Heart left ventricle (tissue), 16 donors: Measurements from ENCODE around the gene TNNI3K. TPM values are rescaled to one million over a fixed set of nuclear protein-coding genes. Genes with fewer than 3 reads are reported as not detected.

Experiments used
- ATAC-seq, 4 donors: fragments of 200-7000 bp; cut with Tn5 transposase; one replicate each; pipeline ENCODE4 v1.9.1; 2020 to 2022; ENCODE audit warnings: moderate library complexity in 4 of 4, mild to moderate bottlenecking in 3 of 4, moderate number of reproducible peaks in 1 of 4
- DNase-seq, 5 donors: peaks; one replicate each; pipeline ENCODE4 v3.0.0-alpha.2; 2020
- H3K27ac ChIP-seq, 12 donors: fragments of 200-600 bp; sonication (generic) in 4 of 12; one replicate each; pipeline versions ENCODE4 v1.5.0 to v1.8.0; 2016 to 2022; ENCODE audit warnings: mild to moderate bottlenecking in 2 of 12
- H3K27me3 ChIP-seq, 9 donors: fragments of 200-600 bp; sonication (generic) in 2 of 9; one replicate each; pipeline versions ENCODE4 v1.5.1 to v1.8.0; 2016 to 2022; ENCODE audit warnings: mild to moderate bottlenecking in 3 of 9
- H3K36me3 ChIP-seq, 9 donors: fragments of 200-600 bp; sonication (generic) in 2 of 9; one replicate each; pipeline versions ENCODE4 v1.5.0 to v1.8.0; 2018 to 2022; ENCODE audit warnings: mild to moderate bottlenecking in 2 of 9
- H3K4me1 ChIP-seq, 12 donors: fragments of 200-600 bp; sonication (generic) in 4 of 12; one replicate each; pipeline versions ENCODE4 v1.5.0 to v1.8.0; 2016 to 2022; ENCODE audit warnings: mild to moderate bottlenecking in 3 of 12
- H3K4me3 ChIP-seq, 12 donors: fragments of 200-600 bp; sonication (generic) in 4 of 12; one replicate each; pipeline versions ENCODE4 v1.5.0 to v1.8.0; 2017 to 2022; ENCODE audit warnings: mild to moderate bottlenecking in 9 of 12, moderate library complexity in 4 of 12
- H3K9me3 ChIP-seq, 12 donors: fragments of 200-600 bp; sonication (generic) in 4 of 12; one replicate each; pipeline versions ENCODE4 v1.5.0 to v1.8.0; 2016 to 2022; ENCODE audit warnings: mild to moderate bottlenecking in 1 of 12
- POLR2A ChIP-seq, 2 donors: fragments of 450-650 bp; IDR thresholded peaks; one replicate each; pipeline ENCODE4 v1.6.1; 2017; ENCODE audit warnings: antibody characterized with exemption in 2 of 2, mild to moderate bottlenecking in 2 of 2, moderate library complexity in 2 of 2
- WGBS, 4 donors: extraction: QIAGEN DNeasy Blood & Tissue Kit in 2 of 4; methylation state at CpG; one replicate each; pipeline versions ENCODE4 v1.1.5 to v1.1.7; 2013 to 2018; 5-methylcytosine and 5-hydroxymethylcytosine counted together
- intact Hi-C, 10 donors: fragments of 100-400 bp; cut with DNase I; formaldehyde crosslinking; loops; one replicate each; pipeline versions ENCODE4 v1.11.1 to v1.14.2; 2022
- polyA plus RNA-seq, 2 donors: library from polyadenylated mRNA; stranded (reverse); fragments of 200-250 nt; gene quantifications; one replicate each; pipeline ENCODE4 v1.2.3, GENCODE V29; 2013
- total RNA-seq, 9 donors: library from RNA; depleted of rRNA in 2 of 9; stranded (reverse); fragments of >200 nt in 2 of 9; fragmentation: NEBNext Ultra II Directional in 3 of 9; extraction: Animal tissue kit (Norgen Biotek cat#: 25700) in 3 of 9; gene quantifications; one replicate each; pipeline versions ENCODE4 v1.1.0 to v1.2.4, GENCODE V29; 2016 to 2023
- TF ChIP-seq, protein P1 (sequence below), 12 donors: fragments of 200-600 bp; sonication (generic) in 4 of 12; IDR thresholded peaks; one replicate each; pipeline versions ENCODE4 v1.5.0 to v1.8.0; 2018 to 2022; ENCODE audit warnings: antibody characterized with exemption in 12 of 12, mild to moderate bottlenecking in 5 of 12
- donor health status: ischemic (EF 13 %, LVEDD 7.1; RV severe dilation, severe dysfunction).
- donor health status: healthy with polysubstance abuse.
- donor health status: DM: no; HTN: yes; CAD: no.
- donor health status: DM: no; HTN: no; CAD: no.
- donor health status: ischemic (EF 25% LVEDD 6.9; RV normal size, moderate dysfunction).
- donor health status: ischemic (EF 25% LVEDD 5.7; RV mildly dilated, moderate dysfunction).
- donor health status: healthy.
- donor health status: DM: yes; HTN: yes; CAD: no.
- donor health status: ischemic (EF 35%, LVEDD 5.7; RV mildly dilated, moderate dysfunction).
- donor health status: nonischemic (EF 11% LVEDD 7.7; RV severe dilation, severe dysfunction).
- donor health status: DM: yes; HTN: yes; CAD: no.
- donor health status: PGD.
- donor health status: ischemic (EF 29% LVEDD 5.4; RV normal size, mild dysfunction).
- donor health status: nonischemic (EF 23%, LVEDD 6.1; RV moderate dilation, normal function).

The TNNI3K gene
- total and polyA plus RNA-seq, 11 donors: 11.5 to 108 (median 59.9) TPM

GRCh38 chr1:74375376-74375775 lies 140.2 kb downstream of the TNNI3K start:
- Histone ChIP-seq H3K27ac (no peak overlapping the region), H3K27me3 (no peaks in the 10 kb centered on the region), H3K4me3 (no peak overlapping the region), H3K9me3 (no peaks in the 10 kb centered on the region), H3K36me3 (peaks cover 0 to 35% (median 4%) of the 10 kb centered on the region in 9 donors), H3K4me1 (peaks cover 0 to 16% (median 2%) of the 10 kb centered on the region in 12 donors)
- TF ChIP-seq, protein P1, sequence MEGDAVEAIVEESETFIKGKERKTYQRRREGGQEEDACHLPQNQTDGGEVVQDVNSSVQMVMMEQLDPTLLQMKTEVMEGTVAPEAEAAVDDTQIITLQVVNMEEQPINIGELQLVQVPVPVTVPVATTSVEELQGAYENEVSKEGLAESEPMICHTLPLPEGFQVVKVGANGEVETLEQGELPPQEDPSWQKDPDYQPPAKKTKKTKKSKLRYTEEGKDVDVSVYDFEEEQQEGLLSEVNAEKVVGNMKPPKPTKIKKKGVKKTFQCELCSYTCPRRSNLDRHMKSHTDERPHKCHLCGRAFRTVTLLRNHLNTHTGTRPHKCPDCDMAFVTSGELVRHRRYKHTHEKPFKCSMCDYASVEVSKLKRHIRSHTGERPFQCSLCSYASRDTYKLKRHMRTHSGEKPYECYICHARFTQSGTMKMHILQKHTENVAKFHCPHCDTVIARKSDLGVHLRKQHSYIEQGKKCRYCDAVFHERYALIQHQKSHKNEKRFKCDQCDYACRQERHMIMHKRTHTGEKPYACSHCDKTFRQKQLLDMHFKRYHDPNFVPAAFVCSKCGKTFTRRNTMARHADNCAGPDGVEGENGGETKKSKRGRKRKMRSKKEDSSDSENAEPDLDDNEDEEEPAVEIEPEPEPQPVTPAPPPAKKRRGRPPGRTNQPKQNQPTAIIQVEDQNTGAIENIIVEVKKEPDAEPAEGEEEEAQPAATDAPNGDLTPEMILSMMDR (IDR thresholded peaks at IDR 0.05): no peak
- no peak for TF ChIP-seq POLR2A (IDR thresholded peaks at IDR 0.05)
- no peak for DNase-seq
- intact Hi-C loops: no loop called here
- ATAC-seq: no peak

DNA sequence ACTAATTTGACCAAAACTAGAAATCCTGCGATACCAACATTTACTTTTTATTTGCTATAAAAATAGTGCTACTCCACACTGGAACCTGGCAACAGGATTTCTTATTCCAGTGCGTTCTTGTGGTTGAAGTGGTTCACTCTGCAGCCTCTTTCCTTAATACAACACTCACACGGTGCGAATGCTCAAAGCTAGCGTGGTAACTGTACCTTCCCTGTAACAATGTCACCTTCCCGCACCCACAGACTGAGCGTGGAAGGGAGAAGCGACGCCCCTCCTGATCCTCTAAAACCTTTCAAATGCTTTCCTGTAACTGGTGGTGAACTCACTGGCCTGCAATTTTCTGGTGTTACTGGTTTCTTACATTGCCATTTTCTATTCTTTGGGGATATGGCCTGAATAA lies 145.1 kb downstream of the TNNI3K start:
- no peaks in the 10 kb centered on the region for H3K27me3 ChIP-seq
- peak overlapping the region in 10 of 12 donors; percentile 7 to 56 (median 42) for H3K27ac ChIP-seq
- TF ChIP-seq, protein P1 (IDR thresholded peaks at IDR 0.05): no peak
- no peak for TF ChIP-seq POLR2A (IDR thresholded peaks at IDR 0.05)
- peaks cover 0 to 12% (median 0%) of the 10 kb centered on the region in 9 donors for H3K36me3 ChIP-seq
- peaks cover 0 to 34% (median under 1%) of the 10 kb centered on the region in 12 donors for H3K4me1 ChIP-seq
- intact Hi-C loops: loop anchor here in 2 of 10 donors (5.0 to 10.0 kb wide), 2 partner anchors 47 to 85 kb away; no protein-coding TSS in a partner anchor
- ATAC-seq (peak; percentile 42 to 76 (median 74)), DNase-seq (no peak)
- H3K4me3 ChIP-seq: no peak overlapping the region
- no peaks in the 10 kb centered on the region for H3K9me3 ChIP-seq
- WGBS, 4 donors: 46 to 67% (median 58%) methylated on average over 9 of the region's 9 CpGs

- H3K27me3 ChIP-seq: no peaks in the 10 kb centered on the region
These were observed 153.7 kb downstream of the TNNI3K start for GRCh38 chr1:74388855-74389254.

DNA sequence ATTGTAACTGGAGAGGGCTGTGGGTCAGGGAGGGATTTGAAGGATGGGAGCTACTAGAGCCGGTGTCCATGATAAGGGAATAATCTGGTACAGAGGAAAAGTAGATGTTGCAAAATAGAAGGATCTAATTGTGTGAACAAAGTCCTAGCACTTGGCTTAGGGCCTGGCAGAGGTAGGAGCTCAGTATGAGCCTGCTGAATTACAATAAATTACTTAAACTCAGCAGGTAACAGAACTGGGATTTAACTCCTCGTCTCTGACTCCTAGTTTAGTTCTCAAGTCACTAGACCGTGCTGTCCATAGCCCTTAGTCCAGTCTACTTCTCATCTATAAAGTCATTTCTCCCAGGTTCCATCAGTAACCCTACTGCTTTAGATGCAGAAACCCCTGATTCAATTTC lies 157.0 kb downstream of the TNNI3K start:
- peak overlapping the region; percentile 1 to 70 (median 57) for H3K27ac ChIP-seq
- H3K36me3 ChIP-seq: no peaks in the 10 kb centered on the region
- DNase-seq (peak in 1 of 5 donors; percentile 30), ATAC-seq (peak in 3 of 4 donors; percentile 4 to 45 (median 42))
- intact Hi-C loops: loop anchor here in 1 of 10 donors (2.0 to 5.0 kb wide), 3 partner anchors 29 to 50 kb away; no protein-coding TSS in a partner anchor
- no peaks in the 10 kb centered on the region for H3K9me3 ChIP-seq
- WGBS, 4 donors: 58 to 70% (median 60%) methylated on average over 3 of the region's 3 CpGs
- TF ChIP-seq, protein P1 (IDR thresholded peaks at IDR 0.05): no peak
- TF ChIP-seq POLR2A (IDR thresholded peaks at IDR 0.05): no peak
- no peaks in the 10 kb centered on the region for H3K27me3 ChIP-seq
- H3K4me3 ChIP-seq: no peak overlapping the region
- peaks cover 0 to 59% (median 26%) of the 10 kb centered on the region in 12 donors for H3K4me1 ChIP-seq

More at GRCh38 chr1:74388855-74389254, 153.7 kb downstream of the TNNI3K start:
- TF ChIP-seq, protein P1 (IDR thresholded peaks at IDR 0.05): no peak
- DNase-seq (no peak), ATAC-seq (peak; percentile 57 to 88 (median 64))
- H3K4me3 ChIP-seq: no peak overlapping the region
- no peaks in the 10 kb centered on the region for H3K36me3 ChIP-seq
- intact Hi-C loops: loop anchor here in 1 of 10 donors (10.0 kb wide), 1 partner anchor 76 kb away; no protein-coding TSS in a partner anchor
- 51 to 56% (median 54%) methylated on average over 2 of the region's 2 CpGs for WGBS, 4 donors
- peak overlapping the region in 5 of 12 donors; percentile 8 to 43 (median 40) for H3K27ac ChIP-seq
- H3K9me3 ChIP-seq: no peaks in the 10 kb centered on the region
- H3K4me1 ChIP-seq: peaks cover 0 to 27% (median 12%) of the 10 kb centered on the region in 12 donors
